ENCODE results near the gene WDR54. TPM values are rescaled to one million over a fixed set of nuclear protein-coding genes. Genes with fewer than 3 reads are reported as not detected.

Gene WDR54
- total and polyA plus RNA-seq, 2 donors, result 32.5 to 35.6 TPM

DNA sequence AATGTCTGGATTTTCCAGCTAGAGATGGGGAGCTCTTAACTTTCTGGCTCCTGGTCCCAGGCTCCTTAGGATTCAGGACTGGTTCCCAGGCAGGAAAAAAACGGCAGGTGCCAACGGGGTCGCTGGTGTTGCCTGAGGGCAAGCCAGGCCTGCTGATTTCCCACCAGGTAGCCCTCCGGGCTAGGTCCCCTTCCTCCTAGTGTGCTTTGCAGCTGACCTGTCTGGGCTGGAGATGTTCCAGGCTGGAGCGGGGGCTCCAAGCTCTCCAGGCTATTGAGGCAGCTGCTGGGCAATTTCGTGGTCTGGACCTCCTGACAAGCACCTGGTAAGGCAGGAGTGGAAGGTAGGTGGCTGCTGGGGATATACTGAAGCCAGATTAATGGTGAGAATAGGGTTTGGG, 53.0 kb downstream of the WDR54 start:
- no peak for DNase-seq (ENCODE audit: low read depth in 6 of 9, low spot score in 9 of 9)
- H3K9me3 ChIP-seq (ENCODE audit: control insufficient read depth in 2 of 2, insufficient read depth in 1 of 2, low read length in 1 of 2), result peaks cover 0 to 2% of the 10 kb centered on the region in 2 donors

DNA sequence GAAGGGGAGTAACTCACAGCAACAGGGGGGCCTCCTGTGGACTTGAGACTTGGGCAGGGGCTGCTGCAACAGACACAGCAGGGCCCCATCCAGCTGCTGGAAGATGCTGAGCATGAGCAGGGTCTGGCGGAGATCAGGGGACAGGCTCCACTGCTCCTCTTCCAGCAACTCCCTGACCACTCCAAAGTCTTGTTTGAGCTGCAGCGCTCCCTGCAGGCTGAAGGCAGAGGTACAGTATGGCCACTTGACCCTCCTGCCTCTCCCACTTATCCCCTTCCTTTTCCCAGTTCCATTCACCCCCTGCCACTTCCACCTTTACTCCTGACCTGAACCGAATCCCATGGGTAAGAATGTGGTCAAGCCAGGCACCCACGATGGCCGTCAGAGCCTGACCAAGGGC, 53.4 kb downstream of the WDR54 start:
- H3K27ac ChIP-seq (ENCODE audit: low read depth in 1 of 2, low read length in 1 of 2), result no peak overlapping the region
- no peak for DNase-seq (ENCODE audit: low read depth in 6 of 9, low spot score in 9 of 9)
- peaks cover 11 to 22% of the 10 kb centered on the region in 2 donors for H3K4me1 ChIP-seq (ENCODE audit: control insufficient read depth in 2 of 2, insufficient read depth in 2 of 2, low read length in 2 of 2)
- no peaks in the 10 kb centered on the region for H3K27me3 ChIP-seq (ENCODE audit: control insufficient read depth in 2 of 2, insufficient read depth in 1 of 2, low read length in 1 of 2)
- H3K4me3 ChIP-seq (ENCODE audit: low read length in 2 of 2), result no peak overlapping the region
- H3K9me3 ChIP-seq (ENCODE audit: control insufficient read depth in 2 of 2, insufficient read depth in 1 of 2, low read length in 1 of 2), result peaks cover 0 to 2% of the 10 kb centered on the region in 2 donors
- 96% methylated on average over 5 of the region's 5 CpGs for WGBS
- H3K36me3 ChIP-seq (ENCODE audit: control insufficient read depth in 2 of 2, insufficient read depth in 2 of 2, low read length in 1 of 2), result peaks cover 22 to 43% of the 10 kb centered on the region in 2 donors

More for the DNA sequence above, 53.0 kb downstream of the WDR54 start:
- Histone ChIP-seq H3K27ac (ENCODE audit: low read depth in 1 of 2, low read length in 1 of 2) (no peak overlapping the region), H3K4me1 (ENCODE audit: control insufficient read depth in 2 of 2, insufficient read depth in 2 of 2, low read length in 2 of 2) (peaks cover 11 to 22% of the 10 kb centered on the region in 2 donors), H3K27me3 (ENCODE audit: control insufficient read depth in 2 of 2, insufficient read depth in 1 of 2, low read length in 1 of 2) (no peaks in the 10 kb centered on the region), H3K36me3 (ENCODE audit: control insufficient read depth in 2 of 2, insufficient read depth in 2 of 2, low read length in 1 of 2) (peaks cover 22 to 42% of the 10 kb centered on the region in 2 donors), H3K4me3 (ENCODE audit: low read length in 2 of 2) (no peak overlapping the region)
- 99% methylated on average over 6 of the region's 6 CpGs for WGBS

Other genes starting within 250 kb of the WDR54 start
- gene MOB1A, start 242.9 kb upstream of the WDR54 start, total RNA-seq, result 104 TPM
- gene MOB1A, start 242.9 kb upstream of the WDR54 start, polyA plus RNA-seq, result 68.4 TPM
- 45.1 TPM for gene MTHFD2, start 223.1 kb upstream of the WDR54 start, total RNA-seq
- 47.0 TPM for gene MTHFD2, start 223.1 kb upstream of the WDR54 start, polyA plus RNA-seq
- 0.85 TPM for gene SLC4A5, start 78.3 kb upstream of the WDR54 start, total RNA-seq
- gene SLC4A5, start 78.3 kb upstream of the WDR54 start, polyA plus RNA-seq, result 2.5 TPM
- gene DCTN1, start 41.4 kb upstream of the WDR54 start, total RNA-seq, result 54.3 TPM
- 68.2 TPM for gene DCTN1, start 41.4 kb upstream of the WDR54 start, polyA plus RNA-seq
- gene C2orf81, start 111 bp upstream of the WDR54 start, total RNA-seq, result 0.66 TPM
- gene C2orf81, start 111 bp upstream of the WDR54 start, polyA plus RNA-seq, result 5.3 TPM
- gene RTKN, start 20.2 kb downstream of the WDR54 start, total RNA-seq, result 9.5 TPM
- 17.2 TPM for gene RTKN, start 20.2 kb downstream of the WDR54 start, polyA plus RNA-seq
- gene INO80B, start 33.4 kb downstream of the WDR54 start, total RNA-seq, result 27.0 TPM
- gene INO80B, start 33.4 kb downstream of the WDR54 start, polyA plus RNA-seq, result 53.0 TPM
- 56.4 TPM for gene WBP1, start 36.7 kb downstream of the WDR54 start, total RNA-seq
- 114 TPM for gene WBP1, start 36.7 kb downstream of the WDR54 start, polyA plus RNA-seq
- 27.6 TPM for gene MOGS, start 43.7 kb downstream of the WDR54 start, total RNA-seq
- 38.5 TPM for gene MOGS, start 43.7 kb downstream of the WDR54 start, polyA plus RNA-seq
- 101 TPM for gene MRPL53, start 51.0 kb downstream of the WDR54 start, total RNA-seq
- gene MRPL53, start 51.0 kb downstream of the WDR54 start, polyA plus RNA-seq, result 67.7 TPM
- 9.1 TPM for gene CCDC142, start 61.3 kb downstream of the WDR54 start, total RNA-seq
- gene CCDC142, start 61.3 kb downstream of the WDR54 start, polyA plus RNA-seq, result 6.7 TPM
- gene TTC31, start 61.4 kb downstream of the WDR54 start, total RNA-seq, result 10.3 TPM
- gene TTC31, start 61.4 kb downstream of the WDR54 start, polyA plus RNA-seq, result 23.5 TPM
- gene LBX2, start 77.9 kb downstream of the WDR54 start, total RNA-seq, result 0.09 TPM
- 0.89 TPM for gene LBX2, start 77.9 kb downstream of the WDR54 start, polyA plus RNA-seq
- gene PCGF1, start 86.0 kb downstream of the WDR54 start, total RNA-seq, result 14.1 TPM
- gene PCGF1, start 86.0 kb downstream of the WDR54 start, polyA plus RNA-seq, result 29.0 TPM
- 0.19 TPM for gene TLX2, start 92.7 kb downstream of the WDR54 start, total RNA-seq
- 0.11 TPM for gene TLX2, start 92.7 kb downstream of the WDR54 start, polyA plus RNA-seq
- gene DQX1, start 104.5 kb downstream of the WDR54 start, total RNA-seq, result 0.14 TPM
- gene DQX1, start 104.5 kb downstream of the WDR54 start, polyA plus RNA-seq, result 0.78 TPM
- gene AUP1, start 108.0 kb downstream of the WDR54 start, total RNA-seq, result 59.5 TPM
- gene AUP1, start 108.0 kb downstream of the WDR54 start, polyA plus RNA-seq, result 208 TPM
- 42.9 TPM for gene HTRA2, start 108.2 kb downstream of the WDR54 start, total RNA-seq
- 70.6 TPM for gene HTRA2, start 108.2 kb downstream of the WDR54 start, polyA plus RNA-seq
- 1.4 TPM for gene LOXL3, start 132.2 kb downstream of the WDR54 start, total RNA-seq
- gene LOXL3, start 132.2 kb downstream of the WDR54 start, polyA plus RNA-seq, result 1.6 TPM
- 14.3 TPM for gene DOK1, start 133.0 kb downstream of the WDR54 start, total RNA-seq
- 17.2 TPM for gene DOK1, start 133.0 kb downstream of the WDR54 start, polyA plus RNA-seq
- 0.94 TPM for gene M1AP, start 226.6 kb downstream of the WDR54 start, total RNA-seq
- gene M1AP, start 226.6 kb downstream of the WDR54 start, polyA plus RNA-seq, result 0.55 TPM
- gene SEMA4F, start 232.5 kb downstream of the WDR54 start, total RNA-seq, result 2.5 TPM
- gene SEMA4F, start 232.5 kb downstream of the WDR54 start, polyA plus RNA-seq, result 3.5 TPM

Data from thymus (tissue), 11 donors.